GM21423 (cell line): ENCODE measurements around the gene LINGO3.

Experiments
- ATAC-seq: cut with Tn5 transposase; IDR thresholded peaks from one replicate; pipeline ENCODE4 v1.9.1; 2021; ENCODE audit warnings: mild to moderate bottlenecking, moderate library complexity; ENCODE audit not compliant: unreplicated experiment

The LINGO3 gene

DNA sequence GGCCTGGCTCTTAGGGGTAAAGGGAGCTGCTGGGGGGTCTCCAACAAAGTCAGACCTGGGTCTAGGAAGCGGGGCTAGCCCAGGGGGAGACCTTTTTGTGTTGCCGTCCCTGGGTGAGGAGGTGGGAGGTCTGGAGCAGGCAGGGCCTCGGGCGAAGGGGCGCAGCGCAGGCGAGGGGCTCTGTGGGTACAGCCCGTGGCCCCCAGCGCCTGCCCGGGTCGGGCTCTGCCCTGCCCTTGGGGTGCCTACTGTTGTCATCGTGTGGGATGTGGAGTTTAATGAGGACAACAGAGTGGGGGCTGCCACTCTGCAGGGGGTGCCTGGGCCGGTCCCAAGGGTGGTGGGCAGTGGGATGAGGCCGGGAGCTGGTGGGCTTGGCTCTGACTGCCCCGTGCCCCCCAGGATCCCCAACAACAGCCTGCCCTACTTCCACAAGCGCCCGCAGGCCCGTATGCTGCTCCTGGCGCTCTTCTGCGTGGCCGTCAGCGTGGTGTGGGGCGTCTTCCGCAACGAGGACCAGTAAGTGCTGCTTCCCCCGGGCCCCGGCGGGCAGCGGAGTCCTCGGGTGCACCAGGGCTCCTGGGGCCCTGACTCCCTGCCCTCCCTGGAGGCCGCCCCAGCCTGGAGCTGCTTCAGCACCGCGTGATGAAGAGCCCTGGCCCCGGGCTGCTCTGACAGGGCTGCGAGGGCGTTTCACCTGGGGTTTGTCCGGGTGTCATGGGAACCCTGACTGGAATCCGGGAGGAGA, 32.7 kb upstream of the LINGO3 start:
- ATAC-seq = no peak

DNA sequence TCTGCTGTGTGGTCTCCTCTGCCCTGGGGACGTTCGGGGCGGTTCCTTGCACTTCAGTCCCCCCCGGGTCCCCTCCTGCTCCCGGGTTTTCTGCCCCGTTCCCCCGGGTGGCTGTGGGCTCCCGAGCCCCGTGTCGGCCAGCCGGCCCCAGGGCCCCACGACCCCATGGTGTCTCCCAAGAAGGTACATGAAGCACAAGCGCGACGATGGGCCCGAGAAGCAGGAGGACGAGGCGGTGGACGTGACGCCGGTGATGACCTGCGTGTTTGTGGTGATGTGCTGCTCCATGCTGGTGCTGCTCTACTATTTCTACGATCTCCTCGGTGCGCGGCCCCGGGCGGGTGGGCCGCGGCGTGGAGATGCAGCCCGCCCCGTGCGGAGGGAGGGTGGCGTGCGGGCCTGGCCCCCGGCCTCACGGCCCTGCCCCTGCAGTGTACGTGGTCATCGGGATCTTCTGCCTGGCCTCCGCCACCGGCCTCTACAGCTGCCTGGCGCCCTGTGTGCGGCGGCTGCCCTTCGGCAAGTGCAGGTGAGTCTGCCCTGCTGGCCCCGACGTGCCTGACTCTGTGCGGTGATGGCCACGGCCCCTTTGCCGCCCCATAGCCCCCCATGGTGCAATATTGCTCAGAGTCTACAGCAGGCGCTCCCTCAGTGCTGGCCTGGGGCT, 31.8 kb upstream of the LINGO3 start:
- ATAC-seq = no peak

GRCh38 chr19:2338751-2339643, 31.0 kb upstream of the LINGO3 start:
- no peak for ATAC-seq

DNA sequence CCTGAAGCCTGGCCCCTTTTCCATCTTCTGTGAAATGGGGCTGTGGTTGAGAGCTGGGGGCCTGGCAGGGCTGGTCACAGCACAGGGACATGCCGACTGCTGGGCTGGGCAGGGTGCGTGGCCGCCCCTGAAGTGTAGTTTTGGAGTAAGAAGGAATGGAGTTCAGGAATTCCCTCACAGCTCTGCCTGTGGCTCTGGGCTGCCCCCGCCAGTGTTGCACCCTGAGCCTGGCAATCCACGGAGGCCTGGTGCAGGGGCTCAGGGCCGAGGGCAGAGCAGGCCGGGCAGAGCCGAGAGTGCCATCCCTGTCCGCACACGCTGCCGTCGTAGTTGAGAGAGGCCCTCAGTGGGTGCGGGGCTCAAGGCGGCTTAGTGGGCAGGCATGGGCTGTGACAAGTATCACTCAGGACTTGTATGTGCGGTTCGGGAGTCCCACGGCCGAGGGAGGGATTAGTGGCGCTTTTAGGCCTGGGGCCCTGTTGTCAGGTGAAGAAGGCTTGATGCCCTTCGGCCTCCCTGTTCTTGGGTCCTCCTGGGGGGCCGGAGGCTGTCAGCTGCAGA, 30.2 kb upstream of the LINGO3 start:
- no peak for ATAC-seq

DNA sequence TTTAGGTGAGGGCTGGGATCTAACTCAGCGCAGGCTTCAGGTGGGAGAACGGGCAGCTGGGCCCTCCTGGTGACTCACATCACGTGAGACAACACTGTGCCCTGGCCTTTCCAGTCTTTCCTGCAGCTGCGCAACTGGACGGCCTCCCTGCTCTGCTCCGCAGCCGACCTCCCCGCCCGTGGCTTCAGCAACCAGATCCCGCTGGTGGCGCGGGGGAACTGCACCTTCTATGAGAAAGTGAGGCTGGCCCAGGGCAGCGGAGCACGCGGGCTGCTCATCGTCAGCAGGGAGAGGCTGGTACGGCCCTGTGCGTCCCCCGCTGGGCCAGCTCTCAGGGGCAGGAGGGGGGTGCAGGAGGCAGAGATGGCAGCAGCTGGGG, 29.4 kb upstream of the LINGO3 start:
- no peak for ATAC-seq

DNA sequence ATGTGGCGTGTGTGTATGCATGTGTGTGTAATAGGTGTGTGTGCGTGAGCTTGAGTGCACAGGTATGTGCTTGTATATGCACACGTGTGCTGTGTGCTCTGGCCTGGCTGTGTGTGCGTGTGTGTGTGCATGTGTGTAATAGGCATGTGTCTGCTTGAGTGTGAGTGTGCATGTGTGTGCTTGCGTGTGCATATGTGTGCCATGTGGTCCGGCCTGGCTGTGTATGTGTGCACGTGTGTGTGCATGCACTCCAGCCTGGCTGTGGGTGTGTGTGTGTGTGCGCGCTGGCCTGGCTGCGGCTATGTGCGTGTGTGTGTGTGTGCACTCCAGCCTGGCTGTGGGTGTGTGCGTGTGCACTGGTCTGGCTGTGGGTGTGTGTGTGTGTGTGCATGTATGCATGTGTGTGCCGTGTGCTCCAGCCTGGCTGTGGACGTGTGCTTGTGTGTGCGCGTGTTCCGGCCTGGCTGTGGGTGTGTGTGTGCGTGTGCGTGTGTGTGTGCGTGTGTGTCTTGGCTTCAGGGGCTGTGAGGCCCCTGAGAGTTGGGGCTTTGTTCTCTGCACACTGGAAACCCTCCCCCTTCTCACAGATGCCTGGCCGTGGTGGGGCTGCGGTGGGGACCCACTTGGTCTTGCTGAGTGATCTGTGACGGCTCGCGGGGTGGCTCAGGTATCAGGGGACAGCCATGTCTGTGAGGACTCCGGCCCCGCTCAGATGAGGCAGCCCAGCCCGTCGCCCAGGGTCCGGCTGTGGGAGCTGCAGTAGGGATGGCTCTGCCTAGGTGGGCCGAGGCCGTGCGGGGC, 28.8 kb upstream of the LINGO3 start:
- no peak for ATAC-seq

GRCh38 chr19:2335848-2336247, 27.9 kb upstream of the LINGO3 start:
- ATAC-seq = no peak

- ATAC-seq = no peak
Observed at GRCh38 chr19:2334986-2335846, 27.3 kb upstream of the LINGO3 start.

GRCh38 chr19:2334426-2334825, 26.5 kb upstream of the LINGO3 start:
- no peak for ATAC-seq

DNA sequence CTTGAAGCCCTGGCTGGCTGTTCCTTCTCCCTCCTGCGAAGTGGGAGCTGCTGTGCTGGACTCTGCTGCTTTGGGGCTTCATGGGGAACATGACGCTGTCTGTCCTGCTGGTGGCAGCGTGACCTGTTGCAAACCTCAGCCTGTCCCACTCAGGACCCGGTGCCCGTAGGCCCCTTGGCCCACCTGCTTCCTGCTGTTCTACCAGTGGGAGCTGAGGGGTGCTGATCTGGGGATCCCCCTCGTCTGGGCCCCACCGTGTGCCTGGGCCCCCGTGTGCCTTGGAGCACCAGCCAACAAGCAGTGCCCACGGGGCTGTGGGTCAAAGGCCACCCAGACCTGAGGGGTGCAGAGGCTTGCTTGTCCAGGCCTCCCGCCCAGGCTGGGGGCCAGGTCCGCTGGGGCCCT, 25.9 kb upstream of the LINGO3 start:
- no peak for ATAC-seq

- no peak for ATAC-seq
Observed at GRCh38 chr19:2333027-2333806, 25.3 kb upstream of the LINGO3 start.

DNA sequence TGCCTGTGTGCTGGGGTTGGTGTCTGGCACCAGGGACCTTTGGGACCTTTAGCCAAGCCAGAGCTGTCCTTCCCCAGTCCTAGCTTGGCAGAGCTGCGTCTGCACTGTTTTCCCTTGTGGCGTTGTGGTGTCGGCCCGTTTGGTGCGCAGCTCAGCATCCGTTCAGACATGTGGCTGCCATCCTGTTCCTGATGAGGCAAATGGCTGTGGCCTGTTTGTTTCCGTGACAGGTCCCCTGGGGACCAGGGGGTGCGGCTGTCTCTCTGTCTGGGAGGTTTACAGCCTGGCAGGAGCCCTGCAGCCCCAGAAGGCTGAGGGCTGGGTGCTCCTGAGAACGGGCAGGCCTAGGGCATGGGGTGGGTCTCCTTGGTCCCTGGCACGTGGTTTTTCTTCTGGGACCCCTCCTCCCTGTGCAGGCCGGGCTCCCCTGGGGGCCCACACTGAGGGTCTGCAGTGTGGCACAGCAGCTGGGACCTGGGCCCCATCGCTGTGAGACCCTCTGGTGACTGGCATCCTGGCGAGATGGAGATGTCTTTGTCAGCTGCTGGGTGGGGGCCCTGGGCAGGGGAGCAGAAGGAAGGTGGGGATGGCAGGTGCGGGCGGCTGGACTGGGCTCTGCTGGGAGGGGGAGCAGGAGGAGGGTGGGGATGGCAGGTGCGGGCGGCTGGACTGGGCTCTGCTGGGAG, 24.5 kb upstream of the LINGO3 start:
- peak; percentile 29 for ATAC-seq

DNA sequence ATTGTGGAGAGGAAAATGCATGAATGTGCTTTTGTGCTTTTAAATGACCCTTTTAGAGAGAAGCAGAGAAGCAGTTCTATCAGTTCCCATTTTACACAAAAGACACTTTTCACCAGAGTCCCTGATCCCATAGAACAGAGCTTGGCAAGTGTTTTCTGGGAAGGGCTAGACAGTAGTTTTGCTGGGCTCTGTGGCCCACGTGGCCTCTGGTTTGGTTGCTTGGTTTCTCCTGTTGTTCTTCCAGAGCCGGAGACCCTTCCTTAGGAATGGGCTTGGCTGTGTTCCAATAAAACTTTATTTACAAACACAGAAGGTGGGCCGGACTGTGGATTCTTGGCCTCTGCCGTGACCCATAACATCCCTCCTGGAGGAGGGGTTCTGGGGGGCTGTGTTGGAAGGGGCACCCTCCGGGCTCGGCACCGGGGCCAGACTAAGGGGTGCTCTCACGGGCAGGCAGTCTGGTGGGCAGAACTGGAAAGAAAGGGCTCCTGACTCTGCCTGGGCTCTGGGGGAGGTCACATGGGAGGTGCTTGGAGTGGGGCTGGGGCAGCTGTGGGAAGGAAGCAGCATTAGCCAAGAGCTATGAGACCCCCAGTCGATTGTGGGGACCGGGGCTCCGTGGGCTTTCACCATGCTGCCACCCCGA, 23.8 kb upstream of the LINGO3 start:
- ATAC-seq = no peak

DNA sequence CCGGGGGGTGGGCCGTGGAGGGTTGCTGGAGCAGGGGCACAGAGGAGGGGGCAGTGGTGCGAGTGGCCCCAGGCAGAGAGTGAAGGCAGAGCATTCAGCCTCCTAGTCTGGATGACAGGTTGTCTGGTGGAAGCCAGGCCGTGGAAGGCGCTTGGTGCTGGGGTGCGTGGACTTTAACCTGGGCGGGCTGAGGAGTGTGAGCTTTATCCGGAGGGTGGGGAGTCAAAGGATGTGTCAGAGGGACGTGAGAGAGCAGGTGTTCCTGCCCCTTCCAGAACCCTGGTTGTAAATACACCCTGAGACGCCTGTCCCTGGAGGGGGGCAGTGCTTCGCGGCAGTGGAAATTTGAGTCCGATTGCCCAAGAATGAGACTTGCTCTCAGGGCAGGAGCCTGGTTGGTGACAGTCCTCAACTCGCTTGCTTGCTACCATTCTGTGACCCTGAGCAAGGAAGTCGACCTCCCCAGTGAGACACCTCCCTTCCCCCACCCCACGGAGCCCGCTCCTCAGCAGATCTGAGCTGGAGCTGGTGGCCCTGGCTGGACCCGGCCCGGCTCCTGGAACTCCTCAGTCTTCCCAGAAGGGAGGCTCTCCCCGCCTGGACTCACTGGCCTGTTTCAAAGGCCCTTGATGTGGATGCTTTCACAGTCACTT, 22.8 kb upstream of the LINGO3 start:
- no peak for ATAC-seq

- ATAC-seq = no peak
Observed at GRCh38 chr19:2330255-2330631, 22.3 kb upstream of the LINGO3 start.

DNA sequence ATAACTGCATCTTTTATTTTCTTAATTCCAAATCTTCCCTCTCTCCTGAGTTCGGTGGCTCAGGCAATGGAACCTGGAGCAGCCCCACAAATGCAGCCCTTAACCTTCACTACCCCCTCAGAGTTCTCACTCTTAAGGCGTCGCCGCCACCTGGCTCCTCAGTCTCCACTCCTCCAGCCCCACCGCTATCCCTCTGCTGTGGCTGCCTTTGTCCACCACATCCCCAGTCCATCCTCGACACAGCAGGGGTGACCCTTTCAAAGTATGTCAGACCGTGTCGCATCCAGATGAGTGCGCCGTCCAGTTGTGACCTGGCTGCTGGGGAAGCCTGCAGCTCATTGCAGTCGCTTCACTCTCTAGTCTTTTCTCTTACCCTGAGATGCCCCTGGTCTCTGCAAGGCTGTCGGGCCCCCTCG, 21.6 kb upstream of the LINGO3 start:
- no peak for ATAC-seq

DNA sequence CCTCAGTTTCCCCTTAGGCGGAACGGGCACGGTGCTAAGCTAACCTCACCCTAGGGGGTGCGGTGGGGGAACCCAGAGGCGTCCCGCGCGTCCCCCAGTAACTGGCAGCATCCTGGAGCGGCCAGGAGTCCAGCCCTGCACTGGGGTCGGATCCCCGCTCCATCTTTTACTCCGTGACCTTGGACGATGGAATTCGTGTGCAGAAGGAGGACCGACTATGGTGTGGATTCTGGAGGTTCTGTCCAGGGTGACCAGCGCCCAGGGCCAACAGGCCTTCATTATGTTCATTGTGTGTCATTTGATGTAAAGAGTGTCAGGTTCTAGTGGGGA, 21.2 kb upstream of the LINGO3 start:
- no peak for ATAC-seq
